ACC112 (cell line): ENCODE results near the gene SLC6A9.

Experiments
- H2AFZ ChIP-seq: fragments of 200-600 bp; sonication (generic); one replicate; pipeline ENCODE4 v1.6.0; 2017; ENCODE audit warnings: antibody characterized with exemption, low read length; ENCODE audit not compliant: unreplicated experiment
- H3K27ac ChIP-seq: fragments of 200-600 bp; sonication (generic); 2 replicates; pipeline ENCODE4 v1.5.1; 2014; ENCODE audit warnings: low read depth, mild to moderate bottlenecking, antibody characterized with exemption, low read length, moderate library complexity
- H3K27me3 ChIP-seq: fragments of 200-600 bp; sonication (generic); 2 replicates; pipeline ENCODE4 v1.6.1; 2014; ENCODE audit warnings: mild to moderate bottlenecking, antibody characterized with exemption, low read length, moderate library complexity, mixed read lengths; ENCODE audit not compliant: insufficient read depth
- H3K36me3 ChIP-seq: fragments of 200-600 bp; sonication (generic); 2 replicates; pipeline ENCODE4 v1.6.1; 2016; ENCODE audit warnings: mild to moderate bottlenecking, antibody characterized with exemption, low read length, moderate library complexity, mixed read lengths; ENCODE audit not compliant: insufficient read depth
- H3K4me1 ChIP-seq: fragments of 200-600 bp; sonication (generic); one replicate; pipeline ENCODE4 v1.6.1; 2016; ENCODE audit warnings: low read length, mixed read lengths; ENCODE audit not compliant: insufficient read depth, unreplicated experiment, control insufficient read depth
- H3K4me3 ChIP-seq: fragments of 200-600 bp; sonication (generic); 2 replicates; pipeline ENCODE4 v1.5.1; 2014; ENCODE audit warnings: mild to moderate bottlenecking, low read depth, low read length
- H3K79me2 ChIP-seq: fragments of 200-600 bp; sonication (generic); one replicate; pipeline ENCODE4 v1.6.0; 2016; ENCODE audit warnings: low read length; ENCODE audit not compliant: control insufficient read depth, unreplicated experiment, insufficient read depth

SLC6A9 gene

DNA sequence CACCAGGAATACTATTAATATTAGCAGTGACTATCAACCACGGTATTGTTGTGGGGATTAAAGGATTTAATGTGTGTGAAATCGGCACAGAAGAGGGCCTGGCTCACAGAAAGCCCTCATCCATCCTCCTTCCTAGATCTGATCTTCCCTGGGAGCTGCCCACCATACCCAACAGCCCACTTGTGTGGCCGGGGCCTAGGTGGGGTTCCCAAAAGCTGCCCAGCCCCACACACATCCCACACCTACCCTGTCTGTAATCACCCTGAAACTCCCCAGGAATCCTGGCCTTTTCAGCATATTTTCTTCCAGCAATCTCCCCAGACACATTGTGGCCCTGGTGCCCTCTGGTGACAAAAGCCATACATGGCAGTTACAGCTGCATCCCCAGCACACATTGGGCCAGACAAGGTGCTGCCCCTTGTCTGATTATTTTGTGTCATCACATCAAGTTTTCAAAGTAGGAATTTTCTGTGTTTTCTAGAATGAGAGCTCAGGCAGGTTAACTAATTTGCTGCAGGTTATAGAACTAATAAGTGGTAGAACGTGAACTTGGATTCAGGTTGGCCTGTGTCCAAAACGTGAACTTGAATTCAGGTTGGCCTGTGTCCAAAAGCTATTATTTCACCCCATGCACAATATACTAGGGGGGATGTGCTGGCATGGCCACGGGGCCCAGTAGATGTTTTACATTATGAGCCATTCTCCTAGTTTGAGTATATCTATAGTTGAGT is 5.3 kb upstream of the SLC6A9 start:
- Histone ChIP-seq H3K36me3 (no peaks in the 10 kb centered on the region), H3K27me3 (no peaks in the 10 kb centered on the region), H2AFZ (no peak overlapping the region), H3K79me2 (no peaks in the 10 kb centered on the region), H3K27ac (no peak overlapping the region), H3K4me3 (no peak overlapping the region), H3K4me1 (peaks cover 57% of the 10 kb centered on the region)

DNA sequence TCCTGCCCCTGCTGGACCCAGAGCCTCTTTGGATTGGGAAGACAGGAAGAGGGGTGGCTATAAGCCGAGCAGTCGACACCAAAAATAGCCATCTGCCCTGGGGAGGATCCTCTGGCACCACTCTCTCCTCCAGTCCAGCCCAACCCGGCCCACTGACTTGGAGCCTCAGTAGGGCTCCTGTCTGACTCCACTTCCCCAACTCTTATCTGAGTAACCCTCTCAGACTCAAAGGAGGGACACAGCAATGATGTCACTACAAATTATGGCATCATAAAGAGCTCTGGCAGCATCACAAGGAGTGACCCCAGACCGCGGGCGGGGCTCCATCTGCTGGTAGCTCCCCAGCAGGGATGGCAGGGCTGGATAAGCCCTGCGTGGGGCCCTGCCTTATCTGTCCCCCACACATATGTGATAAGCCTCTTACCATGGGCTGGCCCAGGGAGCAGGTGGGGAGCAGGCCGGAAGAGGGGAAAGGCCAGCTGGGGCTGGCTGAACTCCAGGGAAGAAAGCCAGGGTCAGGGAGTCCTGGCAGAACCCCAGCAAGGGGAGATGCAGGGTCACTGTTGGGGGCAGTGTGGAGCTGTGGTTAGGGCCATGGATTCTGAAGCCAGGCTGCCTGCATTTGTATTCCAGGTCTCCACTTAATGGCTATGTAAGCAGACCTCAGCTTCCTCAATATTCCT is 4.6 kb upstream of the SLC6A9 start:
- H3K4me1 ChIP-seq, result peaks cover 54% of the 10 kb centered on the region
- H3K27ac ChIP-seq, result no peak overlapping the region
- no peaks in the 10 kb centered on the region for H3K79me2 ChIP-seq
- H3K4me3 ChIP-seq, result no peak overlapping the region
- no peak overlapping the region for H2AFZ ChIP-seq
- H3K27me3 ChIP-seq, result no peaks in the 10 kb centered on the region
- H3K36me3 ChIP-seq, result no peaks in the 10 kb centered on the region

DNA sequence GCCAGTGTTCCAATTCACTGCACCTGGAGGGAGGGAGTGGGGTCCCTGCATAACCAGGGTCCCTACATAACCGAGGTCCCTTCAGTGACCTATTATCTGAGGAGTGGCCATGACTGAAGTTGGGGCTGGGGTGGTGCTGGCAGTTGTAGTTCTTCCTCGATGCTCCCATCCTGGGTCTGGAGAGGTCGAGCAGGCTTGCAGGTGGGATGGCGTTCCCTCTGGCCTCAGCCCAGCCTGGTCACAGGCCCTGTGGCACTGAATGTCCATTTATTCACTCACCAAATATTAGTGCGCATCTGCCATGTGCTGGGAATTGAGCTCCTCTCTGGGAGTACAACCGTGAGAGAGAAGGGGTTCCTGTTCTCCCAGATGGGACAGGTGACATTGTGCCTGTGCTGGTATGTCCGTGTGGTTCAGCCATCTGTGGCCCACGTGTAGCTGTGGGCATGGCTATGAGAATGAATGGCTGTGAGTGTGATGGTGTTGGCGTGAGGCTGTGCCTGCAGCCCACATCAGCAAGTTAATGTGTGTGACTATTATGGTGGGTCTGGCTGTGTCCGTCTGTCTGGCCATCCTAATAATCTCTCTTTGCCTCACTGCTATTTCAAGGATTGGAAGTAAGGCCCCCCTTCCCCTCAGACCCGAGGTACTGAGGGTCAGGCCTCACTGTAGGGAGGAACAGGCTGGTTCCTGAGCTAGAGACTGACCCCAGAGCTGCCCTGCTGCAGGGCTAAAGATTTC is 3.9 kb upstream of the SLC6A9 start:
- peaks cover 47% of the 10 kb centered on the region for H3K4me1 ChIP-seq
- H3K27me3 ChIP-seq, result no peaks in the 10 kb centered on the region
- H3K27ac ChIP-seq, result no peak overlapping the region
- no peaks in the 10 kb centered on the region for H3K36me3 ChIP-seq
- H2AFZ ChIP-seq, result no peak overlapping the region
- no peak overlapping the region for H3K4me3 ChIP-seq
- H3K79me2 ChIP-seq, result no peaks in the 10 kb centered on the region

DNA sequence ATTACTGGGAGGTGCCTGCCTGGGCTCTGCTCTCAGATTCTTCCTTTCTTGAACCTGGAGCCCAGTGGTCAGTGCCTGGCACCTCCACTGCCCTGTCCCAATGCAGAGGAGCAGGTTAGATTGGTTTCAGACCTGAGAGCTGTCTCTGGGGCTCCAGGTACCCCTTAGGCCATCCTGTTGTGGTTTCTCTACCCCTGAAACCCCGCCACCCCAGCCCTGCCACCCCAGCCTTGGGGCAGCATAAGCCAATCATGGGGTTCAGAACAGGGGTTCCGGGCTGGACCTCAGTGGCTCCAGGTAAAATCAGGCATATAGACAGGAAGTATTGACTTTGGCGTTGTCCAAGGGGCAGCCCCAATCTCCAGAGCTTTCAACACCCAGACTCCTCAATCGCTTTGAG is 3.2 kb upstream of the SLC6A9 start:
- H2AFZ ChIP-seq, result no peak overlapping the region
- H3K4me1 ChIP-seq, result peaks cover 40% of the 10 kb centered on the region
- H3K27ac ChIP-seq, result no peak overlapping the region
- H3K4me3 ChIP-seq, result no peak overlapping the region
- no peaks in the 10 kb centered on the region for H3K79me2 ChIP-seq
- no peaks in the 10 kb centered on the region for H3K36me3 ChIP-seq
- no peaks in the 10 kb centered on the region for H3K27me3 ChIP-seq

DNA sequence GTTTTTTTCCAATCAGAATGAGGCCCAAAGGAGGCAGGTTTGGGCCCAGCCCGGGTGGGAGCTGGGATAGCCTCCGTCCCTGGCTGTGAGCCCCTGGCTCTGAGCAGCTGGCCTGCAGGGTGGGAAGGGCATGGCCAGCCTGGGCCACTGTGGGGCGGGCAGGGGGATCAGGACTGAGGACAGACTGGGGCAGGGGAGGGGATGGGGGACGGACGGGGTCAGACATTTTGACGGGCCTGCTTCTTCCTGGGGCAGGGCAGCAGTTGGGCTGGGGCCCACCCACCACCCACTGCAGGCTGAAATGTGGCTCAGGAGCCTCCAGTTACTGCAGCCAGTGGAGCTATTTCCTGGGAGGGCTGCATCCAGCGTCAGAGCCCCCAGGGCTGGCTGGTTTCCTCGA is 2.5 kb upstream of the SLC6A9 start:
- H3K79me2 ChIP-seq, result no peaks in the 10 kb centered on the region
- no peak overlapping the region for H3K27ac ChIP-seq
- H3K4me1 ChIP-seq, result peaks cover 40% of the 10 kb centered on the region
- no peak overlapping the region for H3K4me3 ChIP-seq
- H2AFZ ChIP-seq, result no peak overlapping the region
- H3K36me3 ChIP-seq, result no peaks in the 10 kb centered on the region
- H3K27me3 ChIP-seq, result no peaks in the 10 kb centered on the region

DNA sequence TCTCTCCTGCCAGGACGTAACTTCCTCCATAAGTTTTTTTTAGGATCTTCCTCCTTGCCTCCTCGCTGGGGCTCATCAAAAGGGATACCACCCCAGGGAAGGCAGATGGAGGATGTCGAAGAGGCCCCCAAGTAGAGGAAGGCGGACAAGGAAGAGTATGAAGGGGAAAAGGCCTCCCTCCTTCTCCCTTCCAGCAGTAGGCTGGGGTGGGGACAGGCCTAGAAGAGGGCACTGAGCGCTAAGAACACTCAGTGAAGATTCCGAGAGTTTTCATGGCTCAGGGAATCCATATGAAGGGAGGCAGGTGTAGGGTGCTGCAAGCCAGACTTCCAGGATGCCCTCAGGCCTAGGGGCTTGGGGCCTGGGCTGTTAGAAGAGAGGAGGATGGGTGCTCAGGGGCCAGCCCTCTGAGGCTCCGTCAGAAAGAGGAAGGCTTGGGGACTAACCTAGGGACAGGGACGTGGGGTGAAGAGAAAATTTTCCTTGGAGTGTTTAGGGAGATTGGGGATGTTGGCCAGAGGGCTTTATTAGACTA is 1.8 kb upstream of the SLC6A9 start:
- H3K4me1 ChIP-seq, result peaks cover 40% of the 10 kb centered on the region
- H2AFZ ChIP-seq, result no peak overlapping the region
- H3K27me3 ChIP-seq, result no peaks in the 10 kb centered on the region
- H3K4me3 ChIP-seq, result no peak overlapping the region
- no peak overlapping the region for H3K27ac ChIP-seq
- no peaks in the 10 kb centered on the region for H3K36me3 ChIP-seq
- no peaks in the 10 kb centered on the region for H3K79me2 ChIP-seq

DNA sequence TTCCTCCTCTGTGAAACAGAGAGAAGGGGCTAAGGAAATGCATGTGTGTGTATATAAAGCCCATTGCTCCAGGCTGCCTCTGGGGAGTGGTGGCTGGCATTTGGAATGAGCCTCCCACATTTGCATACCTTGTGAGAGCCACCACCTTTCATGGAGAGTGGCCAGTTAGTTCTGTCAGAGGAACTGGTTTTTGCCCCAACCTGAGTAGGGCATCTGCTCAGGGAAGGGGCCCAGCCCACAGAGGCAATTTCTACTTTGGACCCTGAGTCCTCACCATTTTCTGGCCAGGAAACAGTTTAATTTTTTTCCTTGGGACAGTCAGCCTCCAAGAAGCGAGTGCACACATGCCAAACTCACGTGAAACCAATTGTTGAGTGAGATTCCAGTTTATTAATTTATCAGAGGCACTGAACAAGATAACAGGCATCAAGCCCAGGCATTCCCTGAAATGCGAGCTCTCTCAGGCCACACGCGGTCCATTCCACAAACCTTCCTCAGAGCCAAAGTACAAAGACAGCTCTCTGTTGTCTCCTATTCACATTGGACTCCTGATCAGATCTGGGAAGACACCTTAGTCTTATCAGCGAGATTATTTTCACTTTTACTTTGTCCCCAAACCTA is 1.0 kb upstream of the SLC6A9 start:
- Histone ChIP-seq H3K79me2 (no peaks in the 10 kb centered on the region), H3K36me3 (no peaks in the 10 kb centered on the region), H3K27ac (no peak overlapping the region), H3K4me1 (peaks cover 38% of the 10 kb centered on the region), H3K4me3 (no peak overlapping the region), H2AFZ (no peak overlapping the region), H3K27me3 (no peaks in the 10 kb centered on the region)

DNA sequence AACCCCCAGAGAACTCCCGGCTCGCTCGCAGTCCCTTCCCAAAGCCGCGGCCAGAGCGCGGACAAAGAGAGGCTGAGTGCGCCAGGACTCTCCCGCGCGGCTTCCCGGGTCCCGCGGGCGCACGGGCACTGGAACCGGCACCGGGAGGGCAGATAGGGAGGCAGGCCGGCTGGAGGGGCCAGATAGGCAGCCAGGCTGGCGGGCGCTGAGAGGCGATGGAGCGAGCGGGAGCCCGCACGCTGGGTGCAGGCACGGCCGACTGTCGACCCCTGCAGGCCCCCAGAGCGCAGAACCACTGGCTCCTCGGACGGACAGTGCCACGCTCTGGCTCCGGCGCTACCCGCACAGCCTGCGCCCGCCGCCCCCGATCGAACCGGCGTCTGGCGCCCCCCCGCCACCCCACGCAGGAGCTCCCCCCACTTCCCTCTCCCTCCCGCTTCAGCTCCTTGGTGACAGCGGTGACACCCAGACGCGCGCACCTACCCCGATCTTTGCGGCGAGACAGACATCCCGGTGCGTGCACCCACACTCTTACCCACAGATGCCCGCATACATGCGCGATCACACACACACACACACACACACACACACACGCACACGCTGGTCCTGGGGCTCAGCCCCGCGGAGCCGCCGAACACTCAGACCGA is 534 bp downstream of the SLC6A9 start:
- H3K4me1 ChIP-seq, result peaks cover 24% of the 10 kb centered on the region
- peak overlapping the region; percentile 78 for H2AFZ ChIP-seq
- no peaks in the 10 kb centered on the region for H3K27me3 ChIP-seq
- no peak overlapping the region for H3K27ac ChIP-seq
- no peaks in the 10 kb centered on the region for H3K79me2 ChIP-seq
- no peaks in the 10 kb centered on the region for H3K36me3 ChIP-seq
- H3K4me3 ChIP-seq, result peak overlapping the region; percentile 84

DNA sequence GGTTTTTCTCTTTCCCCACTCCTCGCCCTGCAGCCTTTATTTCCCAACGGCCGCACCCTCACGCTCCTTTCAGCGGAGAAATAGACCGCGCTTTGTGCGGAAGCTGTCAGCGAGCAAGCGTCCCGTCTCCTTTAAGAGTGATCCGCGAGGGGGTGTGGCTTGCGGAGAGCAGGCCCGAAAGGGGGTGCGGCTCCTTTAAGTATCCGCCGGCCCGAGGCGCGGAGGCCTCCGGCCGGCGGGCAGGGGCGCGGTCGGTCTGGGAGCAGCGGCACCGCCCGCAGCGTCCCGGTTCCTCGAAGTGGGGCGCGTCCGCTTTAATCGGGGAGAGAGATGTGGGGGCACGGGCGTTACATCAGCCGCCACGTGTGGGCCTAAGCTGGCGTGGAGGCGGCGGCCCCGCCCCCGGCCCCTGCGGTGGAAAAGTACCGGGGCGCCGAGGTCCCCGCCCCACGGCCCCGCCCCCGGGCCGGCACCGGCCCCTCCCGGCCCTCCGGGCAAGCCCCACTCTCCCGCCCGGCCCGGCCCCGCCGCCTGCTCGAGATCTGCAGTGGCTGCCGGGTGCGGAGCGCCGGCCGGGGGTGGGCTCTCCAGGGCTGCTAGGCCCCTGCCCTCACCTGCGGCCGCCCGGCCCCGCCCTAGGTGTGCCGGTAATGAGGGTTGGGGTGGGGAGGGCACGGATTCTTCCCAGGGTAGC is 1.2 kb downstream of the SLC6A9 start:
- H2AFZ ChIP-seq, result peak overlapping the region; percentile 78
- no peaks in the 10 kb centered on the region for H3K27me3 ChIP-seq
- peak overlapping the region; percentile 84 for H3K4me3 ChIP-seq
- peak overlapping the region; percentile 50 for H3K27ac ChIP-seq
- H3K36me3 ChIP-seq, result no peaks in the 10 kb centered on the region
- no peaks in the 10 kb centered on the region for H3K79me2 ChIP-seq
- H3K4me1 ChIP-seq, result peaks cover 21% of the 10 kb centered on the region
